HG03139 (cell line): ENCODE data around the gene CGRRF1.

Experiments used
- ATAC-seq: cut with Tn5 transposase; IDR thresholded peaks from one replicate; pipeline ENCODE4 v1.9.1; 2021; ENCODE audit not compliant: unreplicated experiment

CGRRF1 gene

GRCh38 chr14:54574528-54574927 lies 64.8 kb downstream of the CGRRF1 start:
- ATAC-seq = no peak

- ATAC-seq = no peak
Observed at GRCh38 chr14:54577494-54577893, 67.8 kb downstream of the CGRRF1 start.

DNA sequence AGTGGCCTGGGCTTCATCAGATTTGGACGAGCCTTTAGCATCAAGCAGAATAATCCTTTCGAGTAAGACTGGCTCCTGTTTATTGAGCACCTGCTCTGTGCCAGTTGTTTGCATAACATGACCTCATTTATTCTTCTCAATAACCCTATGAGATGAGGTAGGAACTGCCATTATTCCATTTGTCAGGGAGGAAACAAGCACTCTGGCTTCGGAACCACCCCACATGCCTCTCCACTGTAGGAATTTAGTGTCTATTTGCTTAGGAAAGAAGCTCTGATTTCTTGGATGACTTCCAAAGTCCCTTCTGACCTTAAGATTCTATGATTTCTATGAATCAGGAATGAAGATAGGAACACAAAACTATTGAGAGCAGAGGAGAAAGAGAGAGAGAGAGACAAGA lies 68.3 kb downstream of the CGRRF1 start:
- no peak for ATAC-seq

DNA sequence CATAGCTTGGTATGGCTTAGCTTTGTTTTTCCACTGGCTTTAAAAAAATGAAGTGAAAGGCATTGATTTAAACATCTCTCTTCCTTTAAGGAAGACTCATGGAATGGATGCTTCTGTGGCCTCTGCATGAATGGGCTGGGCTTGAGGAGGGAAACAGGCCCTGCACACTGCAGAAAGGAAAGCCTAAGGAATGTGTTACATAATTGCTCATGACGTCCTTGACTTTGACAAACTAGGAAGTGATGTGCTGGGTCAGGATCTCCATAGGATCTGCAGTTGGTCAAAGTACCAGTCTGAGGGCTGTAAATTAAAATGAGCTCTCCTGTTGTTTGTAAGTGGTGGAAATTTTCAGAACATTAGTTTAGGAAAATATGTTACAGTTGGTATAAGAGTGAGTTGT lies 69.9 kb downstream of the CGRRF1 start:
- ATAC-seq = no peak

DNA sequence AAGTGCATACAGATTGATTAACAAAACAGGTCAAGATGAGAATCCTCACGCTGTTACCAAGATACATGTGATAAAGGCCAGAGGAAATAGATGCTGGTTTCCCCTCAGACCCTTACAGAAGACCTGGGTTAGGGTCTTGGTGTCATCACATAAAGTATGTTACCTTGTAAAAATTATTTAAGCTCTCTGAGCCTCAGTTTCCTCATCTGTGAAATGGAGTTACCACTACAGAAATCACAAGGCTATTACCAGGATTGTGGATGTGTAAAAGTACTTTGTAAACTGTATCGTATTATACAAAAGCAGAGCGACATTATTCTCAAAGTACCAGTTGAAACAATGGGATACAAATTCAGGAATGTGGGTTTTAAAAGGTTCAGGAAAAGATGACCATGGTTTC lies 71.2 kb downstream of the CGRRF1 start:
- no peak for ATAC-seq

DNA sequence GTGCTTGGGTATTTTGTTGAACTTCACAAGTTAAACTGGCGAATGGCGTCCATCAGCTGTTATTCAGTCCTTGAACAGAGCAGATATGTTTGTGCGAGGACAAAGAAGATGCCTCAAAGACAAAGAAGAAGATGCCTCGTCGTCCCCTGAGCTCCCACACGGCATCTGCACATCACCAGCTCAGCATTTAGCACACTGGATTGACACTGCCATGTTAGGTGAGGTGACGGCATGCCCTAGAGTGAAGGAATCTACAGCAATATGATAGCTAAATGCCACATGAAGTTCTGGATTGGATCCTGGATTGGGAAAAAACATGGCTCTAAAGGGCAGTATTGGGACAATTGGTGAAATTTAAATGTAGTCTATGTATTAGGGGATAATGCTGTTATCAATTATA lies 72.6 kb downstream of the CGRRF1 start:
- ATAC-seq = no peak

DNA sequence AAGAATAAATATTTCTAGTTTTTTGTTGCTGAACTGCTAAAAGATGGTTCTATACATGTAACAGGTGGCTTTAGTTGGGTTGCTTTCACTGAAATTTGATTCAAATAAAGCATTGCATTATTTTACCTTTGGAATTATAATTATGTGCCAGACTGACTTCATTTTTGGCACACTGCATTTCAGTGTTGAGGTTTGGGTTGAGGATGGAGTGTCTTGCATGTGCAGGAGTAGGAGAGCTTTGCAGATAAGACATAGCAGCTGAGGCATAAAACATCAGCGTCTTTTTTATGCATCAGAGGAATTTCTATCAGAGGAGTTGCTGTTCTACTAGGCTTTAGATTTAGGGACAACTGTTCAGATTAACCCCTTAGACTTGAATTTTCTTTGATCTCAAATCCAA lies 74.4 kb downstream of the CGRRF1 start:
- ATAC-seq = no peak

- ATAC-seq = no peak
Observed at GRCh38 chr14:54585214-54585613, 75.5 kb downstream of the CGRRF1 start.
